Measurements from ENCODE around the gene ERI2. TPM values are rescaled to one million over a fixed set of nuclear protein-coding genes. Genes with fewer than 3 reads are reported as not detected.

ERI2 gene
- total RNA-seq, 2 experiments from 2014 or later = 41.8 to 48.0 TPM

DNA sequence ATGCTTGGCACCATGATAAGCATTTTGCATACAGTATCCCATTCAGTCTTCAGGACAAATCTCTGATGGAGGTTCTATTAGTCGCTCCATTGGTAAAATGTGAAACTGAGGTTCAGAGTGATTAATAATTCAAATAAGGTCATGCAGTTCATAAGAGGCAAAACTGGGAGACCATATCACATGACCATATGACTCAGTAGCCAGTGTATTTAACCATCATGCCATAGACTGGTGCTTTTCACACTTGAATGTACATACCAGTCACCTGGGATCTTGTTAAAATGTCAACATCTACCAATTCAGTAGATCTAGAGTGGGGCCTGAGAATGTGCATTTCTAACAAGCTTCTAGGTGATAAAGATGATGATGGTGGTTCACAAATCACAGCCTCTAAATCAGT, 38.2 kb downstream of the ERI2 start:
- DNase-seq (ENCODE audit: low spot score) = no peak
- Histone ChIP-seq H3K9me2 (ENCODE audit: insufficient read depth, low read length) (no peaks in the 10 kb centered on the region), H3K27ac (ENCODE audit: low read depth, low read length, poor library complexity, severe bottlenecking) (no peak overlapping the region), H2AFZ (ENCODE audit: low read length) (no peak overlapping the region), H4K20me1 (ENCODE audit: insufficient read depth, low read length) (no peaks in the 10 kb centered on the region), H3K9me3 (ENCODE audit: low read length) (peaks cover under 1% of the 10 kb centered on the region; the same call in 1 of the 2 replicates), H3K4me3 (ENCODE audit: low read depth, low read length, poor library complexity, severe bottlenecking) (no peak overlapping the region), H3K4me1 (ENCODE audit: insufficient read depth, low read length, poor library complexity, severe bottlenecking) (peaks cover 12% of the 10 kb centered on the region), H3K4me2 (ENCODE audit: low read length) (no peak overlapping the region), H3K79me2 (ENCODE audit: insufficient read depth, low read depth, low read length) (no peaks in the 10 kb centered on the region), H3K36me3 (ENCODE audit: insufficient read depth, low read length) (no peaks in the 10 kb centered on the region)
- no TSS peak for BruUV-seq (replicated peaks)
- TF ChIP-seq EZH2phosphoT487 (IDR thresholded peaks at IDR 0.05; ENCODE audit: borderline replicate concordance, low read depth, low read length) (no peak), CTCF (conservative IDR thresholded peaks at IDR 0.05; ENCODE audit: low read length) (no peak)
- CTCF ChIA-PET (ENCODE audit: unreplicated experiment) = no interaction called here
- POLR2A ChIA-PET = no interaction called here
- intact Hi-C loops (cut with micrococcal nuclease; ENCODE audit: unreplicated experiment) = no loop called here

DNA sequence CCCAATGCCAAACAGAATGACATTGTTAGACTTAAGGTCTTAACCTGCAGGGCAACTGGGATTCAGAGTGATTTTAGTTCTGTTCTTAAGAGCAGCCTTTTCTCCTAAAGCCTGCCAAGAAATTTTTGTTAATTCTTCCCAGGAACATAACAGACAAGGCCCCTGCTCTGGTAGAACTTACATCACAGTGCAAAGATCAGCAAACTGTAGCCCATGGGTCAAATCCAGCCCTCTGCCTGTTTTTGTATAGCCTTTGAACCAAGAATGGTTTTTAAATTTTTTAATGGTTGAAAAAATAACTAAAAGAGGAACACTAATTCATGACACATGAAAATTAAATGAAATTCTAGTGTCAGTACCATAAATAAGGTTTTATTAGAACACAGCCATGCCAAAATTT, 38.7 kb downstream of the ERI2 start:
- Histone ChIP-seq H3K9me3 (ENCODE audit: low read length) (peaks cover 6% of the 10 kb centered on the region), H3K79me2 (ENCODE audit: insufficient read depth, low read depth, low read length) (no peaks in the 10 kb centered on the region), H3K27ac (ENCODE audit: low read depth, low read length, poor library complexity, severe bottlenecking) (no peak overlapping the region), H3K9me2 (ENCODE audit: insufficient read depth, low read length) (no peaks in the 10 kb centered on the region), H3K4me3 (ENCODE audit: low read depth, low read length, poor library complexity, severe bottlenecking) (no peak overlapping the region), H3K4me1 (ENCODE audit: insufficient read depth, low read length, poor library complexity, severe bottlenecking) (peaks cover 13% of the 10 kb centered on the region), H3K4me2 (ENCODE audit: low read length) (no peak overlapping the region), H4K20me1 (ENCODE audit: insufficient read depth, low read length) (no peaks in the 10 kb centered on the region), H3K36me3 (ENCODE audit: insufficient read depth, low read length) (no peaks in the 10 kb centered on the region), H2AFZ (ENCODE audit: low read length) (no peak overlapping the region)
- TF ChIP-seq EZH2phosphoT487 (IDR thresholded peaks at IDR 0.05; ENCODE audit: borderline replicate concordance, low read depth, low read length) = no peak
- no peak for TF ChIP-seq CTCF (conservative IDR thresholded peaks at IDR 0.05; ENCODE audit: low read length)
- POLR2A ChIA-PET = no interaction called here
- BruUV-seq (replicated peaks) = no TSS peak
- intact Hi-C loops (cut with micrococcal nuclease; ENCODE audit: unreplicated experiment) = no loop called here
- CTCF ChIA-PET (ENCODE audit: unreplicated experiment) = no interaction called here
- DNase-seq (ENCODE audit: low spot score) = no peak

GRCh38 chr16:20766294-20766693, 40.0 kb downstream of the ERI2 start:
- POLR2A ChIA-PET = interaction anchor here (1.6 kb wide), 1 partner anchor 40 kb away, joined by 5 read pairs; the partner anchor contains the start of genes ERI2 and REXO5
- H3K36me3 ChIP-seq (ENCODE audit: insufficient read depth, low read length) = no peaks in the 10 kb centered on the region; the same call in 1 of the 2 replicates
- H3K9me3 ChIP-seq (ENCODE audit: low read length) = peaks cover 18% of the 10 kb centered on the region
- H3K79me2 ChIP-seq (ENCODE audit: insufficient read depth, low read depth, low read length) = no peaks in the 10 kb centered on the region
- CTCF ChIA-PET (ENCODE audit: unreplicated experiment) = no interaction called here
- no peak overlapping the region for H2AFZ ChIP-seq (ENCODE audit: low read length)
- peaks cover 13% of the 10 kb centered on the region for H3K4me1 ChIP-seq (ENCODE audit: insufficient read depth, low read length, poor library complexity, severe bottlenecking)
- H3K4me2 ChIP-seq (ENCODE audit: low read length) = no peak overlapping the region
- no peaks in the 10 kb centered on the region for H3K9me2 ChIP-seq (ENCODE audit: insufficient read depth, low read length)
- no peak for TF ChIP-seq CTCF (conservative IDR thresholded peaks at IDR 0.05; ENCODE audit: low read length)
- no peak for TF ChIP-seq EZH2phosphoT487 (IDR thresholded peaks at IDR 0.05; ENCODE audit: borderline replicate concordance, low read depth, low read length)
- H3K4me3 ChIP-seq (ENCODE audit: low read depth, low read length, poor library complexity, severe bottlenecking) = no peak overlapping the region
- no peak overlapping the region for H3K27ac ChIP-seq (ENCODE audit: low read depth, low read length, poor library complexity, severe bottlenecking)
- BruUV-seq (replicated peaks) = no TSS peak
- no peak for DNase-seq (ENCODE audit: low spot score)
- H4K20me1 ChIP-seq (ENCODE audit: insufficient read depth, low read length) = no peaks in the 10 kb centered on the region
- intact Hi-C loops (cut with micrococcal nuclease; ENCODE audit: unreplicated experiment) = no loop called here

Data from OCI-LY7 (cell line).